Ovary (tissue), 9 donors: ENCODE results near the gene TFAP2D. TPM values are rescaled to one million over a fixed set of nuclear protein-coding genes. Genes with fewer than 3 reads are reported as not detected.

Source experiments
- DNase-seq, 5 donors: peaks; one replicate each; pipeline ENCODE4 v3.0.0-alpha.2; 2019 to 2020
- H3K27ac ChIP-seq, 2 donors: fragments of 200-600 bp; one replicate each; pipeline versions ENCODE4 v1.5.1 to v1.8.0; 2019 to 2022
- H3K27me3 ChIP-seq: fragments of 200-600 bp; one replicate; pipeline ENCODE4 v1.8.0; 2022
- H3K36me3 ChIP-seq: fragments of 200-600 bp; sonication (generic); one replicate; pipeline ENCODE4 v1.5.1; 2019
- H3K4me1 ChIP-seq: one replicate; pipeline ENCODE4 v1.8.1; 2013; ENCODE audit warnings: mild to moderate bottlenecking, moderate library complexity; ENCODE audit not compliant: insufficient read depth
- H3K4me3 ChIP-seq: fragments of 200-600 bp; sonication (generic); one replicate; pipeline ENCODE4 v1.5.1; 2017
- H3K9me3 ChIP-seq, 2 donors: fragments of 200-600 bp in 1 of 2; sonication (generic) in 1 of 2; one replicate each; pipeline versions ENCODE4 v1.5.1 to v1.8.1; 2013 to 2019; ENCODE audit warnings: mild to moderate bottlenecking in 1 of 2, moderate library complexity in 1 of 2
- EP300 ChIP-seq: sonication (generic); formaldehyde crosslinking; IDR thresholded peaks from one replicate; pipeline ENCODE4 v1.6.1; 2017; ENCODE audit warnings: antibody characterized with exemption
- POLR2A ChIP-seq: fragments of 450-650 bp; IDR thresholded peaks from one replicate; pipeline ENCODE4 v1.6.1; 2017; ENCODE audit warnings: antibody characterized with exemption, mild to moderate bottlenecking, moderate library complexity
- WGBS, 3 donors: extraction: QIAGEN DNeasy Blood & Tissue Kit in 1 of 3; methylation state at CpG; one replicate each; pipeline versions ENCODE4 v1.1.5 to v1.1.7; 2013 to 2017; 5-methylcytosine and 5-hydroxymethylcytosine counted together
- intact Hi-C, 4 donors: fragments of 100-400 bp; cut with DNase I; formaldehyde crosslinking; loops; one replicate each; pipeline versions ENCODE4 v1.11.0 to v1.15.1; 2022 to 2023
- polyA plus RNA-seq, 2 donors: library from polyadenylated mRNA; stranded (reverse); fragments of 200-250 nt in 1 of 2; fragments of 350-450 nt in 1 of 2; fragmentation: Illumina TruSeq in 1 of 2; extraction: RNeasy Lipid Tissue Mini Kit (QIAGEN cat#74804) in 1 of 2; gene quantifications; one replicate each; pipeline ENCODE4 v1.2.3, GENCODE V29; 2013 to 2014
- total RNA-seq, 7 donors: library from RNA; depleted of rRNA in 2 of 7; stranded (reverse); fragments of >200 nt in 2 of 7; fragmentation: NEBNext Ultra II Directional in 3 of 7; extraction: Animal tissue kit (Norgen Biotek cat#: 25700) in 3 of 7; gene quantifications; one replicate each; pipeline versions ENCODE4 v1.1.0 to v1.2.4, GENCODE V29; 2016 to 2023
- TF ChIP-seq, protein P1 (sequence below), 3 donors: fragments of 450-650 bp in 2 of 3; fragments of 200-600 bp in 1 of 3; IDR thresholded peaks; one replicate each; pipeline versions ENCODE4 v1.5.1 to v1.8.0; 2016 to 2022; ENCODE audit warnings: antibody characterized with exemption in 3 of 3, mild to moderate bottlenecking in 1 of 3
- donor health status: DM: no; HTN: no; CAD: no; lungs with moderate emphysema.
- donor health status: DM: no; HTN: no; CAD: no.
- donor health status: Bipolar disorder and iron deficiency.
- donor health status: DM: yes; HTN: yes; CAD: no.
- donor health status: DM: no; HTN: no; CAD: no.
- donor health status: DM: yes; HTN: yes; CAD: no.

Gene TFAP2D
- total and polyA plus RNA-seq, 9 donors: not detected

- 40 to 51% (median 48%) methylated on average over 5 of the region's 5 CpGs for WGBS, 3 donors
- Histone ChIP-seq H3K4me3 (no peak overlapping the region), H3K27ac (no peak overlapping the region), H3K36me3 (no peaks in the 10 kb centered on the region), H3K9me3 (no peaks in the 10 kb centered on the region), H3K4me1 (no peaks in the 10 kb centered on the region), H3K27me3 (no peaks in the 10 kb centered on the region)
- no peak for TF ChIP-seq POLR2A
- TF ChIP-seq, protein P1, sequence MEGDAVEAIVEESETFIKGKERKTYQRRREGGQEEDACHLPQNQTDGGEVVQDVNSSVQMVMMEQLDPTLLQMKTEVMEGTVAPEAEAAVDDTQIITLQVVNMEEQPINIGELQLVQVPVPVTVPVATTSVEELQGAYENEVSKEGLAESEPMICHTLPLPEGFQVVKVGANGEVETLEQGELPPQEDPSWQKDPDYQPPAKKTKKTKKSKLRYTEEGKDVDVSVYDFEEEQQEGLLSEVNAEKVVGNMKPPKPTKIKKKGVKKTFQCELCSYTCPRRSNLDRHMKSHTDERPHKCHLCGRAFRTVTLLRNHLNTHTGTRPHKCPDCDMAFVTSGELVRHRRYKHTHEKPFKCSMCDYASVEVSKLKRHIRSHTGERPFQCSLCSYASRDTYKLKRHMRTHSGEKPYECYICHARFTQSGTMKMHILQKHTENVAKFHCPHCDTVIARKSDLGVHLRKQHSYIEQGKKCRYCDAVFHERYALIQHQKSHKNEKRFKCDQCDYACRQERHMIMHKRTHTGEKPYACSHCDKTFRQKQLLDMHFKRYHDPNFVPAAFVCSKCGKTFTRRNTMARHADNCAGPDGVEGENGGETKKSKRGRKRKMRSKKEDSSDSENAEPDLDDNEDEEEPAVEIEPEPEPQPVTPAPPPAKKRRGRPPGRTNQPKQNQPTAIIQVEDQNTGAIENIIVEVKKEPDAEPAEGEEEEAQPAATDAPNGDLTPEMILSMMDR (IDR thresholded peaks at IDR 0.05): no peak
- TF ChIP-seq EP300: no peak
- no peak for DNase-seq
- intact Hi-C loops: loop anchor here in 1 of 4 donors (10.0 kb wide), 1 partner anchor 1219 kb away; no protein-coding TSS in a partner anchor
These were observed 82.2 kb downstream of the TFAP2D start for GRCh38 chr6:50795574-50795973.

DNA sequence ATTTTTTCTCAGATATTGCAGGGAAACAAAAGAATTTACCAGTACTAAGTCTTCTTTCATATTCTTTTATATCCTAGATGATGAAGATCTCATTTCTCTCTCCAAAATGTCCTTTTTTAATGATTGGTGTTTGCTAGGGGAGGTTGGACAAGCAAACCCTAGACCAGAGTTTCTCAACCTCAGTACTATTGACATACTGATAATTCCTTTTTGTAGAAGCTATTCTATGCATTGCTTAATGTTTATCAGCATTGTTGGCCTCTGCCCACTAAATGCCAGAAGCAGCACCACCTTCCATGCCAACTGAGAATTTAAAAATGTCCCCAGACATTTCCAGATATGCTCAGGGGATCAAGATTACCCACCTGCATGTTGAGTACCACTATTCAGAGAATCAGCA lies 91.0 kb downstream of the TFAP2D start:
- no peaks in the 10 kb centered on the region for H3K9me3 ChIP-seq
- intact Hi-C loops: no loop called here
- H3K27me3 ChIP-seq: no peaks in the 10 kb centered on the region
- no peaks in the 10 kb centered on the region for H3K36me3 ChIP-seq
- no peak overlapping the region for H3K27ac ChIP-seq
- DNase-seq: no peak
- H3K4me1 ChIP-seq: no peaks in the 10 kb centered on the region
- TF ChIP-seq EP300 (no peak), POLR2A (no peak)
- TF ChIP-seq, protein P1 (IDR thresholded peaks at IDR 0.05): no peak
- H3K4me3 ChIP-seq: no peak overlapping the region

GRCh38 chr6:50807035-50807434 lies 93.7 kb downstream of the TFAP2D start:
- H3K4me1 ChIP-seq: no peaks in the 10 kb centered on the region
- no peak for DNase-seq
- no peaks in the 10 kb centered on the region for H3K9me3 ChIP-seq
- no peaks in the 10 kb centered on the region for H3K36me3 ChIP-seq
- no peak overlapping the region for H3K4me3 ChIP-seq
- no peaks in the 10 kb centered on the region for H3K27me3 ChIP-seq
- TF ChIP-seq, protein P1 (IDR thresholded peaks at IDR 0.05): no peak
- TF ChIP-seq POLR2A (no peak), EP300 (no peak)
- no peak overlapping the region for H3K27ac ChIP-seq
- intact Hi-C loops: no loop called here

DNA sequence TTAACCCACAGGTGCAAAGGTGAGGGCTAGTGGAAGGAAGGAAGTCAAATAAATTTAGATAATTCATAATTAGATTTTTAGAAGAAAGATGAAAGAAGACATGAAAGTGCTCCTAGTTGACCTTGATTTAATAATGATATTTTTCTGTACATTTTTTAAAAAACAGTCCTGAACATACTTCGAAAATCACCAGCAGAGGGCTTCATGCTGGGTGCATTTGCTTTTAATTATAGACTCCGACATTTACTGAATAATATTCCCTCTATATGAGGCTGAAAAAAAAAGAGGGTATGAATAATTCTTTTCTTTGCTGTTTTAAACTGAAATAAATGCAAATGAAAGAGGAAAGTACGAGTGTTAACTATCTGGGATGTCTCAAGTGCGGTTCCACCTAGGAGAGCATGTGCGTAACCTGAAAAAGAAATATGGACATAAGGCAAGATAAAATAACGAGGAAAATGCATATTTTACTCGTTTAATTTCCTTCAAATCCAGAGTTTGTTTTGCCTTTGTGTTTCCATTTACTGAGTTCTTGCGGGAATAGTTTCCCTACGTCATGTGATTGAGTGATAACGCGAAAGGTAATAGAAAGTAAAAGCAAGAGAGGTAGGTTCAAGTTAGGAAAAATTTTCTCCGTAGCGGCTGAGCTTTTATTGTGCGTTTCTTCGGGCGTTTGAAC lies 102.2 kb downstream of the TFAP2D start:
- Histone ChIP-seq H3K4me1 (peaks cover 3% of the 10 kb centered on the region), H3K4me3 (no peak overlapping the region), H3K9me3 (no peaks in the 10 kb centered on the region), H3K27ac (no peak overlapping the region), H3K27me3 (no peaks in the 10 kb centered on the region), H3K36me3 (no peaks in the 10 kb centered on the region)
- no peak for DNase-seq
- WGBS, 3 donors: 2 to 4% (median 3%) methylated on average over 16 of the region's 16 CpGs
- TF ChIP-seq EP300 (no peak), POLR2A (no peak)
- TF ChIP-seq, protein P1 (IDR thresholded peaks at IDR 0.05): no peak
- intact Hi-C loops: no loop called here
